ENCODE results near the gene ERICH6B. TPM values are rescaled to one million over a fixed set of nuclear protein-coding genes. Genes with fewer than 3 reads are reported as not detected.

Gene ERICH6B
- total and polyA plus RNA-seq, 10 of the 15 experiments (the other 5 are each of a cell fraction or from before 2014, with no cell fraction given), result 0.27 to 0.75 (median 0.33) TPM; not detected in 7

DNA sequence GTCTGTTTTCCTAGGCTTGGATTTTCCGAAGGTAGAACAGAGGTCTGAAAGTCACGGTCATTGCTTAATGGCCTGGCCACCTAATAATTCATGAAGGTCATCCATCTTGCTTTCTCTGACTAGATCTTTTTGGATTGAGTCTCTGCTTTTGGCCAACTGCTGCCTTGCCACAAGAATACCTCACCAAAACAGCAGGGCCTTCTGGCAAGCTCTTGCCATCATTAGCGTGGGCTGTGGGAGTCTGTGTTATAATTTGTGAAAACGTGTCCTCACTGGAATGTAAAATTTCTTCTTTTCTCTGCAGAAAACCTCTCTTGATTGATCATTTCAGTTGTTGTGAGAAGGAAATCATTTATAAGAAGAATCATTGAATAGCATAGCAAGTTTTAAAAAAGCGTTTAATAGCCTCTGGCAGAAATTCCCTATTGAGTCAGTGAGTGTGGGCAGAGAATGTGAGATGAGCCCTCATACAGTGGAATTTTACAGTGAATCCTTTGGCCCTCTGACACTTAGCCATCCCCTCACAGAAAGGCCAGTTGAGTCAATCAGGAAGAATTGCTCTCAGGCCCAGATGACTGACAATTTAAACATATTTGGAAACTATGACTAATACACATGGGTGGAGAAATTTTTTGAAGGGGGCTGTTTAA, 43.2 kb upstream of the ERICH6B start:
- Histone ChIP-seq H3K27ac (ENCODE audit: control insufficient read depth, insufficient read depth) (no peak overlapping the region), H3K79me2 (ENCODE audit: control insufficient read depth, insufficient read depth, low read length) (no peaks in the 10 kb centered on the region), H3K27me3 (replicated peaks in 1 of 2; ENCODE audit: control insufficient read depth in 2 of 2, insufficient read depth in 2 of 2, low read length in 1 of 2) (no peaks in the 10 kb centered on the region), H3K36me3 (ENCODE audit: control insufficient read depth in 2 of 2, insufficient read depth in 2 of 2, low read length in 1 of 2) (no peaks in the 10 kb centered on the region), H3K9ac (ENCODE audit: control insufficient read depth, insufficient read depth, low read length) (no peak overlapping the region), H3K9me3 (replicated peaks; ENCODE audit: control insufficient read depth, insufficient read depth, low read length) (no peaks in the 10 kb centered on the region; the same call in 1 of the 3 replicates), H4K20me1 (ENCODE audit: control insufficient read depth, insufficient read depth) (no peaks in the 10 kb centered on the region), H3K4me2 (ENCODE audit: control insufficient read depth, insufficient read depth) (no peak overlapping the region), H2AFZ (ENCODE audit: control insufficient read depth, low read depth, low read length) (no peak overlapping the region), H3K4me3 (no peak overlapping the region), H3K4me1 (ENCODE audit: control insufficient read depth, insufficient read depth, low read length) (no peaks in the 10 kb centered on the region)
- in situ Hi-C loops (cut with MboI), result no loop called here
- CTCF ChIA-PET, result no interaction called here
- DNase-seq (ENCODE audit: low read depth, low spot score) (no peak), FAIRE-seq (no peak), ATAC-seq (no peak)
- POLR2A ChIA-PET, result no interaction called here
- intact Hi-C loops (cut with micrococcal nuclease; ENCODE audit: unreplicated experiment), result no loop called here
- SMC1A ChIA-PET (ENCODE audit: uncharacterized antibody, unreplicated experiment), result interaction anchor here (0.6 kb wide), 1 partner anchor 59 kb away, joined by 3 read pairs; no protein-coding TSS in a partner anchor
- RAD21 ChIA-PET (ENCODE audit: unreplicated experiment), result no interaction called here
- TF ChIP-seq, protein P1, sequence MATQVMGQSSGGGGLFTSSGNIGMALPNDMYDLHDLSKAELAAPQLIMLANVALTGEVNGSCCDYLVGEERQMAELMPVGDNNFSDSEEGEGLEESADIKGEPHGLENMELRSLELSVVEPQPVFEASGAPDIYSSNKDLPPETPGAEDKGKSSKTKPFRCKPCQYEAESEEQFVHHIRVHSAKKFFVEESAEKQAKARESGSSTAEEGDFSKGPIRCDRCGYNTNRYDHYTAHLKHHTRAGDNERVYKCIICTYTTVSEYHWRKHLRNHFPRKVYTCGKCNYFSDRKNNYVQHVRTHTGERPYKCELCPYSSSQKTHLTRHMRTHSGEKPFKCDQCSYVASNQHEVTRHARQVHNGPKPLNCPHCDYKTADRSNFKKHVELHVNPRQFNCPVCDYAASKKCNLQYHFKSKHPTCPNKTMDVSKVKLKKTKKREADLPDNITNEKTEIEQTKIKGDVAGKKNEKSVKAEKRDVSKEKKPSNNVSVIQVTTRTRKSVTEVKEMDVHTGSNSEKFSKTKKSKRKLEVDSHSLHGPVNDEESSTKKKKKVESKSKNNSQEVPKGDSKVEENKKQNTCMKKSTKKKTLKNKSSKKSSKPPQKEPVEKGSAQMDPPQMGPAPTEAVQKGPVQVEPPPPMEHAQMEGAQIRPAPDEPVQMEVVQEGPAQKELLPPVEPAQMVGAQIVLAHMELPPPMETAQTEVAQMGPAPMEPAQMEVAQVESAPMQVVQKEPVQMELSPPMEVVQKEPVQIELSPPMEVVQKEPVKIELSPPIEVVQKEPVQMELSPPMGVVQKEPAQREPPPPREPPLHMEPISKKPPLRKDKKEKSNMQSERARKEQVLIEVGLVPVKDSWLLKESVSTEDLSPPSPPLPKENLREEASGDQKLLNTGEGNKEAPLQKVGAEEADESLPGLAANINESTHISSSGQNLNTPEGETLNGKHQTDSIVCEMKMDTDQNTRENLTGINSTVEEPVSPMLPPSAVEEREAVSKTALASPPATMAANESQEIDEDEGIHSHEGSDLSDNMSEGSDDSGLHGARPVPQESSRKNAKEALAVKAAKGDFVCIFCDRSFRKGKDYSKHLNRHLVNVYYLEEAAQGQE (IDR thresholded peaks at IDR 0.05; ENCODE audit: low read depth, low read length), result no peak
- no peak for TF ChIP-seq RFX5 (IDR thresholded peaks at IDR 0.05; ENCODE audit: low read depth, low read length)
- TF ChIP-seq, protein P2, sequence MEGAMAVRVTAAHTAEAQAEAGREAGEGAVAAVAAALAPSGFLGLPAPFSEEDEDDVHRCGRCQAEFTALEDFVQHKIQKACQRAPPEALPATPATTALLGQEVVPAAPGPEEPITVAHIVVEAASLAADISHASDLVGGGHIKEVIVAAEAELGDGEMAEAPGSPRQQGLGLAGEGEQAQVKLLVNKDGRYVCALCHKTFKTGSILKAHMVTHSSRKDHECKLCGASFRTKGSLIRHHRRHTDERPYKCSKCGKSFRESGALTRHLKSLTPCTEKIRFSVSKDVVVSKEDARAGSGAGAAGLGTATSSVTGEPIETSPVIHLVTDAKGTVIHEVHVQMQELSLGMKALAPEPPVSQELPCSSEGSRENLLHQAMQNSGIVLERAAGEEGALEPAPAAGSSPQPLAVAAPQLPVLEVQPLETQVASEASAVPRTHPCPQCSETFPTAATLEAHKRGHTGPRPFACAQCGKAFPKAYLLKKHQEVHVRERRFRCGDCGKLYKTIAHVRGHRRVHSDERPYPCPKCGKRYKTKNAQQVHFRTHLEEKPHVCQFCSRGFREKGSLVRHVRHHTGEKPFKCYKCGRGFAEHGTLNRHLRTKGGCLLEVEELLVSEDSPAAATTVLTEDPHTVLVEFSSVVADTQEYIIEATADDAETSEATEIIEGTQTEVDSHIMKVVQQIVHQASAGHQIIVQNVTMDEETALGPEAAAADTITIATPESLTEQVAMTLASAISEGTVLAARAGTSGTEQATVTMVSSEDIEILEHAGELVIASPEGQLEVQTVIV (IDR thresholded peaks at IDR 0.05; ENCODE audit: borderline replicate concordance, partially characterized antibody), result no peak
- TF ChIP-seq POLR2AphosphoS2 (IDR thresholded peaks at IDR 0.05; ENCODE audit: low read depth, low read length), result no peak
- TF ChIP-seq ZBED1 (IDR thresholded peaks at IDR 0.05; ENCODE audit: borderline replicate concordance), result no peak
- no peak for TF ChIP-seq SREBF2 (IDR thresholded peaks at IDR 0.05; ENCODE audit: low read length)
- TF ChIP-seq, protein P3, sequence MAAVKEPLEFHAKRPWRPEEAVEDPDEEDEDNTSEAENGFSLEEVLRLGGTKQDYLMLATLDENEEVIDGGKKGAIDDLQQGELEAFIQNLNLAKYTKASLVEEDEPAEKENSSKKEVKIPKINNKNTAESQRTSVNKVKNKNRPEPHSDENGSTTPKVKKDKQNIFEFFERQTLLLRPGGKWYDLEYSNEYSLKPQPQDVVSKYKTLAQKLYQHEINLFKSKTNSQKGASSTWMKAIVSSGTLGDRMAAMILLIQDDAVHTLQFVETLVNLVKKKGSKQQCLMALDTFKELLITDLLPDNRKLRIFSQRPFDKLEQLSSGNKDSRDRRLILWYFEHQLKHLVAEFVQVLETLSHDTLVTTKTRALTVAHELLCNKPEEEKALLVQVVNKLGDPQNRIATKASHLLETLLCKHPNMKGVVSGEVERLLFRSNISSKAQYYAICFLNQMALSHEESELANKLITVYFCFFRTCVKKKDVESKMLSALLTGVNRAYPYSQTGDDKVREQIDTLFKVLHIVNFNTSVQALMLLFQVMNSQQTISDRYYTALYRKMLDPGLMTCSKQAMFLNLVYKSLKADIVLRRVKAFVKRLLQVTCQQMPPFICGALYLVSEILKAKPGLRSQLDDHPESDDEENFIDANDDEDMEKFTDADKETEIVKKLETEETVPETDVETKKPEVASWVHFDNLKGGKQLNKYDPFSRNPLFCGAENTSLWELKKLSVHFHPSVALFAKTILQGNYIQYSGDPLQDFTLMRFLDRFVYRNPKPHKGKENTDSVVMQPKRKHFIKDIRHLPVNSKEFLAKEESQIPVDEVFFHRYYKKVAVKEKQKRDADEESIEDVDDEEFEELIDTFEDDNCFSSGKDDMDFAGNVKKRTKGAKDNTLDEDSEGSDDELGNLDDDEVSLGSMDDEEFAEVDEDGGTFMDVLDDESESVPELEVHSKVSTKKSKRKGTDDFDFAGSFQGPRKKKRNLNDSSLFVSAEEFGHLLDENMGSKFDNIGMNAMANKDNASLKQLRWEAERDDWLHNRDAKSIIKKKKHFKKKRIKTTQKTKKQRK (IDR thresholded peaks at IDR 0.05; ENCODE audit: low read depth, low read length), result no peak
- TF ChIP-seq POLR2AphosphoS5 (IDR thresholded peaks at IDR 0.05; ENCODE audit: low read length), result no peak
- no peak for TF ChIP-seq ZNF622 (IDR thresholded peaks at IDR 0.05)
- TF ChIP-seq ZNF274 (IDR thresholded peaks at IDR 0.05; ENCODE audit: insufficient read depth, insufficient read length), result no peak
- no peak for TF ChIP-seq TCF7 (IDR thresholded peaks at IDR 0.05; ENCODE audit: borderline replicate concordance)
- no peak for TF ChIP-seq KDM1A (IDR thresholded peaks at IDR 0.05; ENCODE audit: borderline replicate concordance)
- no peak for TF ChIP-seq EP300 (IDR thresholded peaks at IDR 0.05; ENCODE audit: borderline replicate concordance in 1 of 2, control insufficient read depth in 1 of 2, low read depth in 2 of 2, low read length in 2 of 2)
- 53% methylated on average over 5 of the region's 5 CpGs for WGBS (ENCODE audit: insufficient coverage, insufficient replicate concordance, low lambda C conversion rate, missing lambda C conversion rate)
- no TSS peak for BruUV-seq (replicated peaks)
